DND-41 (cell line): Measurements from ENCODE around the gene BRCA1.

Experiments
- ATAC-seq: fragments of 200-7000 bp; cut with Tn5 transposase; 3 replicates; pipeline ENCODE4 v1.9.1; 2021; ENCODE audit warnings: low read depth; ENCODE audit not compliant: insufficient read depth
- DNase-seq: peaks from one replicate; pipeline ENCODE4 v3.0.0-alpha.2; 2020
- H2AFZ ChIP-seq: 2 replicates; pipeline ENCODE4 v1.6.0; 2012; ENCODE audit warnings: low read depth, low read length
- H3K27ac ChIP-seq: 2 replicates; pipeline ENCODE4 v1.5.1; 2012; ENCODE audit warnings: low read length, inconsistent platforms
- H3K27me3 ChIP-seq: fragments of 200-600 bp; sonication (generic); 2 replicates; pipeline ENCODE4 v1.6.0; 2012; ENCODE audit warnings: low read length, mild to moderate bottlenecking, inconsistent platforms; ENCODE audit not compliant: insufficient read depth, poor library complexity
- H3K36me3 ChIP-seq: 2 replicates; pipeline ENCODE4 v1.5.1; 2012; ENCODE audit warnings: low read length, inconsistent platforms; ENCODE audit not compliant: insufficient read depth
- H3K4me1 ChIP-seq: 2 replicates; pipeline ENCODE4 v1.5.1; 2012; ENCODE audit warnings: mild to moderate bottlenecking, low read length; ENCODE audit not compliant: insufficient read depth
- H3K4me2 ChIP-seq: 2 replicates; pipeline ENCODE4 v1.6.0; 2012; ENCODE audit warnings: mild to moderate bottlenecking, moderate library complexity, low read length, inconsistent platforms; ENCODE audit not compliant: insufficient read depth
- H3K4me3 ChIP-seq, 2 experiments: fragments of 200-600 bp in 1 of 2; shearing (Covaris generic) in 1 of 2; 2 replicates each; pipeline ENCODE4 v1.5.1; 2012 to 2016; ENCODE audit warnings: inconsistent platforms in 2 of 2, low read length in 2 of 2, mild to moderate bottlenecking in 2 of 2, low read depth in 1 of 2, moderate library complexity in 1 of 2
- H3K79me2 ChIP-seq: 2 replicates; pipeline ENCODE4 v1.6.0; 2012; ENCODE audit warnings: low read length, inconsistent platforms; ENCODE audit not compliant: insufficient read depth
- H3K9ac ChIP-seq: 2 replicates; pipeline ENCODE4 v1.6.0; 2012; ENCODE audit warnings: low read depth, mild to moderate bottlenecking, inconsistent platforms, low read length, moderate library complexity
- H3K9me3 ChIP-seq: 2 replicates; pipeline ENCODE4 v1.5.1; 2012; ENCODE audit warnings: low read length, moderate library complexity, mild to moderate bottlenecking, inconsistent platforms; ENCODE audit not compliant: insufficient read depth, severe bottlenecking
- H4K20me1 ChIP-seq: 2 replicates; pipeline ENCODE4 v1.6.0; 2012; ENCODE audit warnings: low read length; ENCODE audit not compliant: insufficient read depth
- CTCF ChIP-seq: IDR thresholded peaks from 2 replicates; pipeline ENCODE4 v1.5.1; 2012; ENCODE audit warnings: borderline replicate concordance, low read length, moderate library complexity, mild to moderate bottlenecking; ENCODE audit not compliant: poor library complexity, severe bottlenecking; ENCODE audit errors: extremely low read depth
- EZH2 ChIP-seq: IDR thresholded peaks from 3 replicates; pipeline ENCODE4 v1.6.1; 2012; ENCODE audit warnings: borderline replicate concordance, low read depth, mild to moderate bottlenecking, moderate library complexity, low read length, inconsistent platforms; ENCODE audit not compliant: severe bottlenecking

Gene BRCA1

GRCh38 chr17:43019418-43019817 is 105.7 kb downstream of the BRCA1 start:
- no peak for DNase-seq
- peaks cover 23% of the 10 kb centered on the region for H3K4me1 ChIP-seq
- peaks cover 5% of the 10 kb centered on the region; the same call in 1 of the 2 replicates for H3K36me3 ChIP-seq

GRCh38 chr17:43018932-43019331 is 106.2 kb downstream of the BRCA1 start:
- H3K79me2 ChIP-seq = no peaks in the 10 kb centered on the region
- no peaks in the 10 kb centered on the region for H3K9me3 ChIP-seq
- H3K4me2 ChIP-seq = no peak overlapping the region
- ATAC-seq (no peak), DNase-seq (no peak)
- peaks cover 6% of the 10 kb centered on the region for H3K27me3 ChIP-seq
- H3K36me3 ChIP-seq = peaks cover 5% of the 10 kb centered on the region; the same call in 1 of the 2 replicates
- H3K27ac ChIP-seq = no peak overlapping the region
- H4K20me1 ChIP-seq = no peaks in the 10 kb centered on the region
- peaks cover 20% of the 10 kb centered on the region for H3K4me1 ChIP-seq
- H3K4me3 ChIP-seq = no peak overlapping the region
- H2AFZ ChIP-seq = no peak overlapping the region
- H3K9ac ChIP-seq = no peak overlapping the region
- TF ChIP-seq EZH2 (no peak), CTCF (no peak)

More at GRCh38 chr17:43019418-43019817, 105.7 kb downstream of the BRCA1 start:
- H3K27ac ChIP-seq = no peak overlapping the region
- no peaks in the 10 kb centered on the region for H3K9me3 ChIP-seq
- no peak for ATAC-seq
- H3K79me2 ChIP-seq = no peaks in the 10 kb centered on the region
- H4K20me1 ChIP-seq = no peaks in the 10 kb centered on the region
- H3K27me3 ChIP-seq = peaks cover 6% of the 10 kb centered on the region
- TF ChIP-seq EZH2 (no peak), CTCF (no peak)
- H2AFZ ChIP-seq = no peak overlapping the region
- no peak overlapping the region for H3K4me2 ChIP-seq
- no peak overlapping the region for H3K4me3 ChIP-seq
- no peak overlapping the region for H3K9ac ChIP-seq

- H2AFZ ChIP-seq = no peak overlapping the region
- no peaks in the 10 kb centered on the region for H3K9me3 ChIP-seq
- peaks cover 11% of the 10 kb centered on the region for H3K36me3 ChIP-seq
- no peaks in the 10 kb centered on the region for H3K79me2 ChIP-seq
- no peak overlapping the region for H3K27ac ChIP-seq
- no peak overlapping the region for H3K9ac ChIP-seq
- peaks cover 20% of the 10 kb centered on the region for H3K4me1 ChIP-seq
- H3K27me3 ChIP-seq = peaks cover 6% of the 10 kb centered on the region
- no peaks in the 10 kb centered on the region for H4K20me1 ChIP-seq
- ATAC-seq (0 out of 3 replicates have a peak, but pooled peaks have one; percentile 22), DNase-seq (peak; percentile 43)
- TF ChIP-seq EZH2 (no peak), CTCF (no peak)
- no peak overlapping the region for H3K4me3 ChIP-seq
- H3K4me2 ChIP-seq = no peak overlapping the region
Measured at GRCh38 chr17:43018008-43018853, 106.9 kb downstream of the BRCA1 start.
